Activated effector memory CD4-positive, alpha-beta T cell treated with anti-CD3 and anti-CD28 coated beads, Interleukin-2, amount 50 U/mL, for 16 hours (primary cell): ENCODE results near the gene FZD2.
"Not testable (repeated sequence)": the region's sequence is repeated elsewhere in the genome, so short reads cannot be mapped to it uniquely, and the experiment has no call there.

Experiments used
- DNase-seq: peaks from one replicate; pipeline ENCODE4 v3.0.0-alpha.2; 2020

The FZD2 gene

DNA sequence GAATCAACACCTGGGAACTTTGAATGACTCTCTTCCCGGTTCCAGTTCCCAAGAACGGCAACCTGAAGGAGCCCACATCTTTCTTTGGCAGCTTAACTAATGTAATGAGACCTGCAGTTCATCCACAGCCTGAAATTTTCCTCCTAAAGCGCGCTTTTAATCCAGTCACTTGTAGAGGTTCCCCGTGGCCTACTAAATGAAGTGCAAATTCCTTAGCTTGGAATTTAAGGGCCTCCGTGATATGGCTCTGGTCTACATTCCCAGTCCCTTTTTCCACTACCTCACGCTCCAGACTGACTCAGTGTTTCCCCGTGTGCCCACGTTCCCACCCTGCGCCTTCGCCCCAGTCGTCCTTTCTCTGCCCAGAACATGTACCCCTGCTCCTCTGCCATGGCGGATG, 27.2 kb downstream of the FZD2 start:
- DNase-seq, result no peak

DNA sequence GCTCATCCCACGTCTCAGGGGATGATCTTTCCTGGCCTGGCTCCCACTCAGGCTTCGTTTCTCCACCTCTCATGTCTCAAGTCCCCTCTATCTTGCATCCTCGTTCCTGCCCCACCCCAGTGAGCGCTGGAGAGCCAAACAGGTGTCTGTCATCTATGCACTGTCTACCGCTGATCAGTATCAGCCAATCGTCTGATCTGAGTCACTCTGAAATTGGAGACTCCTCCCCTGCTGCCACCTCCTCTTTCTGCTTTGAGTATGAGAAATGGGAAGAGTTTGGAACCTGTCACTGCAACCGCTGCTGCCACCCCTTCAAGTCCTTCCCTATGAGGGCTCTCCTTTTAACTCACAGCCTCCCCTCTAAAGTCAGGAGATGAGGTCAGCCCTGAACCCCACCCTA, 28.0 kb downstream of the FZD2 start:
- no peak for DNase-seq

GRCh38 chr17:44587339-44587738, 30.1 kb downstream of the FZD2 start:
- no peak for DNase-seq

DNA sequence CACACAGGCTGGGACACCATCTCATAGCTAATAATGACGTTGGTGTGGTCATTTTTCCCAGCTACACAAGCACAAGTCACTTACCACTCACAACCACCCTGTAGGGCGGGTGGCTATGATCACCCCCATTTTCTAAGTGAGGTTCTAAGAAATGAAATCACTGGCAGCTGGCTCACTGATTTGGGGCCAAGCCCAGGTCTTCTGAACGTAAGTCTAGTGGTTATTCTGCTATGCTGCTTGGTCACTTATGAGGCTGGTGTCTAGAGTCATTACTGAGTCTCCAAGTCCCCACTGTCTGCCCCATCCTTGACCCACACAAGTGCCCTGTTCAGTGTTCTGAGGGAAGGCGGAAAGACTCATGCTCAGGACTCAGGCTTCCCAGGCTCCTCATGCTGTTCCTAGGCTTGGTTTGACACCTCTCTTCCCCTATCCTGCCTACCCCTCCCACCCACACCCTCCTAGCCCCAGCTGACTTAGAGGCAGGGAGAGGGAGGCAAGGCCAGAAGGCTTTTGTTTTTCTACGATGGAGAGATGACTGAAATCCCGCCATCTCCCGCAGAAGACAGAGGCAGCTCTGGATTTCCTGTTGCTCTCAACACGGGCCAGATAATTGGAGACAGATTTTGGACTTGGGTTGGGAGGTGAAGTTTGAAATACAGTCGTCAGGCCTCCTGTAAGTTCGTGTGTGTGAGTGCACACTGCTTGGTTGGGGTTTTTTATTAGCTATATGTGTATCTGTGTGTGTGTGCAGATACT, 32.2 kb downstream of the FZD2 start:
- no peak for DNase-seq

GRCh38 chr17:44590072-44590462, 32.8 kb downstream of the FZD2 start:
- DNase-seq, result not testable (repeated sequence)

DNA sequence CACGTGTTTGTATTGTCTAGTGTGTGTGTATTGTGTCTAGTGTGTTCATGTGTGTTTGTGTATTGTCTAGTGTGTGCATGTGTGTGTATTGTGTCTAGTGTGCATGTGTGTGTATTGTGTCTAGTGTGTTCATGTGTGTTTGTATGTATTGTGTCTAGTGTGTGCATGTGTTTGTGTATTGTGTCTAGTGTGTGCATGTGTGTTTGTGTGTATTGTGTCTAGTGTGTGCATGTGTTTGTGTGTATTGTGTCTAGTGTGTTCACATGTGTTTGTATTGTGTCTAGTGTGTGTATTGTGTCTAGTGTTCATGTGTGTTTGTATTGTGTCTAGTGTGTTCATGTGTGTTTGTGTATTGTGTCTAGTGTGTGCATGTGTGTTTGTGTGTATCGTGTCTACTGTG, 33.5 kb downstream of the FZD2 start:
- not testable (repeated sequence) for DNase-seq

DNA sequence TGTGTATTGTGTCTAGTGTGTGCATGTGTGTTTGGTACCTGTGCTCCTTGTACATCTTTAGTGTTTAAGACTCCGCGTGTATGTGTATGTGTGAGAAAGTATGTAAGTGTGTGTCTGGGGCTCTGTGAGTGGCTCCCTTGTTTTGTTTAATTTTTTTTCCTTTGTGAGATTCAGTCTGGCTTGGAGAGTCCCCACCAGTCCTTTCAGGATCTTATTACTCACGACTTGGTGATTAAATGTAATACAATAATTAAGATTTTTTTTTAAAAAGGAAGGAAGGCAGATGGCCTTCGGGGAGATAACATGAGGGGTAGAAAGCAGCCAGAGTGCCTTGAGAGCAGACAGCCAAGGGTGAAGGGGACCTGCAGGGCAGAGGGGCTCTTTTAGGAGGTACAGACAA, 33.9 kb downstream of the FZD2 start:
- no peak for DNase-seq

DNA sequence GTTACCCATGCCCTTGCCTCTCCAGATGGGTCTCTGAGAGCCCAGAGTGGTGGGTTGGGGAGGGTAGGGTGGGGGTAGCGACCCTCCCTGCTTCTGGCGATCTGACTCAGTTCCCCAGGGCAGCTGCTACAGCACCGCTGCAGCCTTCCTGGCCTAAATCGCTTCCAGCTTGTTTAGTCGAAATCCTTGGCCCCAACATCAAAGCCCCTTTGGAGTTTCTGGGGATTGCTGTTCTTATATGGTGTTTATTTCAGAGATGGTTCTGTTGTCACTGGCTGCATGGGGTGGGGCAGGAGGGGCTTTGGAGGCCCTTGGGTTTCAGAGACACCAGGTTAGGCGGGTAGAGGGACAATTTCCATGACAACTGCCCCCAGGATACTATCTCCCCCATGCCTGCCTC, 35.9 kb downstream of the FZD2 start:
- no peak for DNase-seq

GRCh38 chr17:44595216-44595775, 38.0 kb downstream of the FZD2 start:
- no peak for DNase-seq

DNA sequence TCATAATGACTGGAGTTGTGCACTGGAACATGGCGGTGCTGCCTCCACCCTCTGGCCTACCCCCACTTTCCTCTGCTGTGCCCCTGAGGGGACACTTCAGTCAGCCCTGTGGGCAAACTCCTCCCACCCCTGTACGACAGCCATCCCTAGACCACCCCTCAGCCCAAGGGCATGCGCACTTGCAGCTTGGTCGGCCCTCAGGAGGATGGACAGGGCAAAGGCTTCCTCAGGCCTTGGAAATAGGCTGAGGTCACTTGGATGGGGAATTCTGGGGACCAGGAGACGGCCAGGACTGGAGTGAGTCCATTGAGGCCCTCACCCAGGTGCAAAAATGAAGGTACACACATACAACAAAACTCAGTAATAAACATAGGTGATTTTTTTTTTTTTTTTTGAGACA, 41.0 kb downstream of the FZD2 start:
- no peak for DNase-seq

GRCh38 chr17:44598932-44599297, 41.6 kb downstream of the FZD2 start:
- no peak for DNase-seq

DNA sequence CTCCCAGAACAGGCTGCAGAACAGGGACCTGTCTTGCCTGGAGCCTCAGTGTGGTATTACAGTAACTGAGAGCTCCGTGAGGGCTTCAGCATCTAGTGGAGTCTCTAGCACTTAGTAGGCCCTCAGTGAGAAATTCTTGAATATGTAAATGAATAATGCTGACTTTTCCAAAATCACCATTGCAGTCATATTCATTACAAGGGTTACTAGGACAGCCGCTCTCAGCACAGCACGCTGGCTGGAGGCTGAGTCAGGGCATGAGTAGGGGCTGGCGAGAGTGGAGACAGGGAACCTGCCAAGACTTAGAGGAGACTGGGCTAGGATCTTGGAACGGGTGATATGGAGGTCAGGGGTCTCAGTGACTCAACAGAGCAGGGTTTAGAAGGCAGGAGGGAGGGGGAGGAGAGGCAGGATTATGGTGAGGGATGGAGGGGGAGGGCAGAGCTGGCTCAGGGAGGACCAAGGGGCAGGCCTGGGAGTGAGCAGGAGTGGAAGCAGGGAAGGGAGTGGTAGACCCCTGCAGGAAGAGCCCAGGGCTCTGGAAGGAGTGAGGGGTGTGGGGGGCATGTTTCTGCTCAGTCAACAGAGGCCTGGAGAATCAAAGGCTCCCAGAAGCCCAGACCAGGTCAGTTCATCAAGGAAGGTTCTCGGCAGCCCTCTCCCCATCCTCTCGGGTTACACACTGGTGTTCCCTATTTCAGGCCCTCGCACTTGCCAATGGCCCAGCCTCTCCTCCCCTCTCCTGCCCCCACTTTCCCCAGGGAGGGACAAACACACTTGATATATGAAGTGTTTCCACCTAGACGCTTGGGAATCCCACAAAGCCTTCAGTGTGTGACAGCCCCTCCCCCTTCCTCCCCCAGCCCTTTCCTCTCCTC, 42.3 kb downstream of the FZD2 start:
- DNase-seq, result no peak

GRCh38 chr17:44601539-44601938, 44.3 kb downstream of the FZD2 start:
- DNase-seq, result no peak

DNA sequence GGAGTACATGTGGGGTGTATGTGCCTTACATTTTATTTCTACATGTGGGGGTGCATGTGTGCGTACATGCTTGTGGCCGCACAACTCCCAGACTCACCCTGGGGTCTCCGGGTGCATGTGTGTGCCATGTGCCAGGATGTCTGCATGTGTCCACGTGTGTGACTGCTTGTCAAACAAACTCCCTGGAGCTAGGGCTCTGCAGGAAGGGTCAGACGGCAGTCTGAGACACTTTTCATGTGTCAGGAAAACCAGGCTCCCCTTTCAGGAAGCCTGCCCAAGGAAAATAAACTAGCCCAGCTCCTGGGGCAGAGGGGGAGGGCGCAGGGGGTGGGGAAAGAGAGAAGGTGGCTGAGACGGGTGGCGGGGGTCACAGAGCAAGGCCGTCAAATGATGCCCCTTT, 44.7 kb downstream of the FZD2 start:
- DNase-seq, result no peak

- DNase-seq, result no peak
Measured at GRCh38 chr17:44602390-44602789, 45.1 kb downstream of the FZD2 start.

DNA sequence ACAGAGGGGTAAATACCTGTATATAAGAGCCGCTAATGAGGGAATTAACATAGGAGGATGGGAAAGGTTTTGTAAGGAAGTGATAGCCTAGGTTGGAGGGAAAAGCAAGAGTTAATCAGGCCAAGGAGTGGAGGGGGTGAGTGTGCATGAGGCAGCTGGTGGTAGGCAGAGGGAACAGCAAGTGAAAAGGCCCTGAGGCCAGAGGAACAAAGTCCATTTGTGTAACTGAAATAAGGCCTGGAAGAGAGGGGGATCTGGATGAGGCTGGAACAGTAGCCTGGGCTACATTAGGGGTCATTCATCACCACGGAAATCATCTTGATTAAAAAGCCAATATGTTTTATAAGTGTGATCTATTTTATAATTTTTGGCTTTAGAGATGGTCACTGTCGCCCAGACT, 45.7 kb downstream of the FZD2 start:
- no peak for DNase-seq

GRCh38 chr17:44604116-44604761, 47.0 kb downstream of the FZD2 start:
- no peak for DNase-seq

- no peak for DNase-seq
Measured at GRCh38 chr17:44604768-44605485, 47.6 kb downstream of the FZD2 start.

GRCh38 chr17:44606658-44607057, 49.4 kb downstream of the FZD2 start:
- no peak for DNase-seq

GRCh38 chr17:44607836-44608690, 50.8 kb downstream of the FZD2 start:
- no peak for DNase-seq

GRCh38 chr17:44608727-44609435, 51.6 kb downstream of the FZD2 start:
- no peak for DNase-seq
